NCI-H2196 (cell line): ENCODE data around the gene YPEL2.
A peak's percentile ranks its signal among the peaks of the same experiment; 100 is the strongest.
"Not testable (repeated sequence)": the region's sequence is repeated elsewhere in the genome, so short reads cannot be mapped to it uniquely, and the experiment has no call there.

Experiments
- DNase-seq: peaks from one replicate; lab custom pipeline; 2025; ENCODE audit not compliant: unreplicated experiment; lab: John Stamatoyannopoulos, UW

Gene YPEL2

GRCh38 chr17:59331129-59331928, at the start of gene YPEL2:
YPEL2 (plus strand) TSS chr17:59331655; CDS start chr17:59353410, 21,755 bp downstream.
- DNase-seq = peak; percentile 92

GRCh38 chr17:59284317-59284716, 47.1 kb upstream of the YPEL2 start:
- no peak for DNase-seq

GRCh38 chr17:59287452-59287851, 44.0 kb upstream of the YPEL2 start:
- no peak for DNase-seq

GRCh38 chr17:59287891-59288290, 43.6 kb upstream of the YPEL2 start:
- DNase-seq = no peak

- DNase-seq = no peak
These were observed 41.5 kb upstream of the YPEL2 start for GRCh38 chr17:59289981-59290301.

GRCh38 chr17:59290302-59290998, 41.0 kb upstream of the YPEL2 start:
- not testable (repeated sequence) for DNase-seq

- DNase-seq = peak; percentile 20
These were observed 39.3 kb upstream of the YPEL2 start for GRCh38 chr17:59292174-59292523.

GRCh38 chr17:59296190-59296589, 35.3 kb upstream of the YPEL2 start:
- DNase-seq = no peak

- DNase-seq = no peak
These were observed 32.9 kb upstream of the YPEL2 start for GRCh38 chr17:59298521-59298920.

- DNase-seq = no peak
These were observed 31.9 kb upstream of the YPEL2 start for GRCh38 chr17:59299400-59300092.

GRCh38 chr17:59300941-59301340, 30.5 kb upstream of the YPEL2 start:
- DNase-seq = no peak

- no peak for DNase-seq
These were observed 26.6 kb upstream of the YPEL2 start for GRCh38 chr17:59304811-59305210.

GRCh38 chr17:59310263-59310920, 21.1 kb upstream of the YPEL2 start:
- DNase-seq = no peak

- peak; percentile 74 for DNase-seq
These were observed 20.4 kb upstream of the YPEL2 start for GRCh38 chr17:59311051-59311468.

GRCh38 chr17:59311521-59311920, 19.9 kb upstream of the YPEL2 start:
- not testable (repeated sequence) for DNase-seq

GRCh38 chr17:59315866-59316265, 15.6 kb upstream of the YPEL2 start:
- no peak for DNase-seq

- DNase-seq = peak; percentile 16
These were observed 4.1 kb upstream of the YPEL2 start for GRCh38 chr17:59327121-59327980.

- no peak for DNase-seq
These were observed 3.5 kb upstream of the YPEL2 start for GRCh38 chr17:59327981-59328290.

- DNase-seq = no peak
These were observed 2.9 kb upstream of the YPEL2 start for GRCh38 chr17:59328601-59329000.

GRCh38 chr17:59329176-59330052, 2.0 kb upstream of the YPEL2 start:
- peak; percentile 60 for DNase-seq
